ENCODE measurements around the gene SPATA3.

Gene SPATA3

DNA sequence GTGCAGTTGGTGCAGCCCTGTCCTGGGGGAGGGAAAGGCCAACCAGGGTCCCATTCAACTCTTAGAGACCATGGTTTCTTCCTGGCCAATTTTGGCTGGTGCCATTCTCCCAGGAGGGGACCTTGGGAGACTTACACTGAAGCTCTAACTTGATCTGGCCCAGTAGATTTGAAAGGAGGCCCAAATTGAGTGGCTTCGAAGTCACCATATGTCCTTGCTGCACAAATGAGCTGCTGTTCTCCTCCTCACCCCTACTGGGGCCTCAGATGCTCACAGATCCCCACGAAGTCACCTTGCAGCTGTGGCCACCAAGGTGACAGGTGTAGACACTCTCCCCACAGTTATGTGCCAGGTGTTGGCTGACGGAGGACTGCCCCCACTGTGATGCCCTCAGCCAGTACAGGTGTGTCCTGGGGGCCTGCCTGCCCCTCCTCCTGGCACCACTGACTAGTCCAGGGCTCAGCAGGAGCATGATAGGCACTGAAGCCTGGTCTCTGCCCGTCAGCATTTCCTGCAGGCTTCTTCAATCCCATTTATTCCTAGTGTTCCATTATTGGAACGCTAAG, 36.7 kb downstream of the SPATA3 start:
- no peak for DNase-seq

DNA sequence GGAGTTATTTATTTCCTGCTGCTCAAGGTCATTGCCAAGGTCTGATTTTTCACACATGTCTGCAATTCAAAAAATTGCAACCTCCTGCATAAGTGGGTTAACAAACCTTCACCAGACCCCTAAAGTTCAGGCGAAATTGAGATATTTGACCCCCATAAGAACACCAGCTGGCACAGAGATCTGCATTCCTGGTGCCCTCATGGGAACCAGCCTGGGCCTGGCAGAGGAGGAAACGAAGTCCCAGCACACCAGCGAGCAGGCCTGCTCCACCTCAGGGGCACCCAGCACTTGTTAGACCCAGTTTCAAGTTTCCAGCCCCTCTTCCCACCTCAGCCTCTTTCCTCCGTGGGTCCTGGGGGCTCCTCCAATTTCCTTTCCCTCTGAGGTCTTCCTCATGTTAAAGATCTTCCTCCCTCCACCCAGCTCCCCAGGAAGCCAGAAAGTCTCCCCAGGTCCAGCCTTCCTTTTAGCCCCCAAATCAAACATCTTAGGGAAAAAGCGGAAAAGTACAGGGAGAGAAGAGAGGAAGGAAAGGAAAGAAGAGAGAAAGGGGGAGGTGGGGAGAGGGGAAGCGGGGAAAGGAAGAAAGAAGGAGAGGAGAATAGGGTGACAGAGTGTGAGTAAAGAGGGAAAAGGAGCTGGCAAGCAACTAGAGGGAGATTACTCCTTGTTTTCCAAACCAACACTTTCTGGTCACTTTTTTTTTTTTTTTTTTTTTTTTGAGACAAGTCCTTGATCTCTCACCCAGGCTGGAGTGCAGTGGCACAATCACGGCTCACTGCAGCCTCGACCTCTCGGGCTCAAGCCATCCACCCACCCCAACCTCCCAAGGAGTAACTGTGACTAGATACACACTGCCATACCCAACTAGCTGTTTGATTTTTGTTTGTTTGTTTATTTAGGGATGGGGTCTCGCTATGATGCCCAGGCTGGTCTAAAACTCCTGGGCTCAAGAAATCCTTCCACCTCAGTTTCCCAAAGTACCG, 37.5 kb downstream of the SPATA3 start:
- no peak for DNase-seq

GRCh38 chr2:231034291-231034882, 38.5 kb downstream of the SPATA3 start:
- DNase-seq, result no peak

GRCh38 chr2:231036131-231036530, 40.2 kb downstream of the SPATA3 start:
- no peak for DNase-seq

DNA sequence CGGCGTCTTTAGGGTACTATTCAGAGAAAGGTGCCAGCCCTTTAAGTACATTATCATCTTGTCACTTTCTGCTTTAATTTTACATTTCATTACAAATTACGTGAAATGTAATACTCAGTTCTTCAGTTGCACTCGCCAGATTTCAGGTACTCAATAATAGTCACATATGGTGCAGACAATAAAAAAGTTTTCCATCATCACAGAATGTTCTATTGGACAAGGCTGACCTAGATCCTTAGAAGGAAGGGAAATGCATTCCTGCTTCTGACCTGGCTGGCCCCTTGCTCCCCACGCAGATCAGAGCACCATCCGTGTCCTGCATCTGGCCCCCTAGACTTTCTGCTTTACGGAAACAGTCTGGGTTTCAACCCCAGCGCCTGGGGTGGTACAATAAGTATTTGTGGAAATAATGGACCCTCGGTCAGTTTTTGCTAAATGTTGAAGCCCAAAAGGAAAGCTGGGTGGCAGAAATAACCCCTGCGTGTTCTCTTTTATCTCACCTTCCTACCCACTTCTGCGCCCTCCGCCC, 40.7 kb downstream of the SPATA3 start:
- DNase-seq, result no peak

DNA sequence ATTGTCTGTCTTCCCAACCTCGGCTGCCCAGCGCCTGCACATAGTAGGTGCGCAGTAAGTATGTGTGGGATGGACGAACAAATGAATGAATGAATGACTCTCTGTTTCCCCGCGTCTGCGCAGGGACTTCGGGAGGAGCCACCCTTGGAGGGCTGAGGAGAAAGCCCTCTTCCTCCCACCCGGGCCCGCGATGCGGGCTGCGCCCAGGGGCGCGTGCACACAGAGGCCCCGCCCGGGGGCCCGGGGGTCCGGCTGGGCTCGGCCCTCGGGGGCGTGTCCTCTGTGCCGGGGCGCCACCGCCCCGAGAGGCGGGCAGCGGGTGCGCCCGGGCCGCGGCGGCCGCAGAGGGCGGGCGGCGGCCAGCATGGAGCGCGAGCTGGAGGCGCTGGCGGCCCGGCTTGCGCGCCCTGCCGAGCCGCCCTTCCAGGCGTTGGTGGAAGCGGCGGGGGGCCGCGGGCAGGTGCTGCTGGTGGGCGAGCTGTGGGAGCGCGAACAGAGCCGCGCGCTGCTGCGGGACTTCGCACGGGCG, 41.3 kb downstream of the SPATA3 start, which contains the start of gene C2orf72:
Gene C2orf72 (plus strand): TSS at position 322 of the 529 bp plus-strand sequence. CDS start 43 bp downstream, at position 365.
- no peak for DNase-seq

DNA sequence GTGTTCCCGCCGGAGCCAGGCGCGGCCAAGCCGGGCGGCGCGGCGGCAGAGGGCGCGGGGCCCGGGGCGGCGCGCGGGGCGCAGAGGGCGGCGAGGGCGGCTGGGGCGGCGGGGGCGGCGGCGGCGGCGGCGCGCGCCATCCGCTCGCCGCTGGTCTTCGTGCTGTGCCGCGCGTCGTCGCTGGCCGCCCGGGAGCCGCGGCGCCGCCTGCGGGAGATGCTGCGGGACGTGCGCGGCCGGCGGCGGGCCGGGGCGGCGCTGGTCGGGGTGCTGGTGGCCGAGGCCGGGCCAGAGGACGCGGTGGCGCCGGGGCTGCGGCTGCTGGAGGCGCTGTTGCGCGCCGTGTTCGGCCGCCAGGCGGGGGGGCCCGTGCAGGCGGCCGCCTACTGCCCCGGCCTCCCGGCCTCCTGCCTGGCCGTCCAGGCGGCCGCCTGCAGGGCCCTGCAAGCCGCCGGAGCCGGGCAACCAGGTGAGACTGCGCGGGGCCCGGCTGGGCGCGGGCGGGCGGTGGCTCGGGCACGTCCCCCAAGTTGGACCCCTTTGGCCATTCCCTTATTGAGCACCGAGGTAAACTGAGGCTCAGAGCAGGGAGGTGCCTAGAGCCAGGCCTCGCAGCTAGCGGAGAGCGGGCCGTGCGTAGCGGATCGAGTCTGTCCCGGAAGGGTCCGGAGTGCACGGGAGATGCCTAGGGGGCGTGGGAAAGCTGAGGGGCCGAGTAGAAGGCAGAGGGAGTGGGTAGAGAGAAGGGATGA, 42.0 kb downstream of the SPATA3 start:
- DNase-seq, result no peak

GRCh38 chr2:231038483-231039293, 42.8 kb downstream of the SPATA3 start:
- DNase-seq, result no peak

GRCh38 chr2:231039294-231039664, 43.4 kb downstream of the SPATA3 start:
- DNase-seq, result no peak

DNA sequence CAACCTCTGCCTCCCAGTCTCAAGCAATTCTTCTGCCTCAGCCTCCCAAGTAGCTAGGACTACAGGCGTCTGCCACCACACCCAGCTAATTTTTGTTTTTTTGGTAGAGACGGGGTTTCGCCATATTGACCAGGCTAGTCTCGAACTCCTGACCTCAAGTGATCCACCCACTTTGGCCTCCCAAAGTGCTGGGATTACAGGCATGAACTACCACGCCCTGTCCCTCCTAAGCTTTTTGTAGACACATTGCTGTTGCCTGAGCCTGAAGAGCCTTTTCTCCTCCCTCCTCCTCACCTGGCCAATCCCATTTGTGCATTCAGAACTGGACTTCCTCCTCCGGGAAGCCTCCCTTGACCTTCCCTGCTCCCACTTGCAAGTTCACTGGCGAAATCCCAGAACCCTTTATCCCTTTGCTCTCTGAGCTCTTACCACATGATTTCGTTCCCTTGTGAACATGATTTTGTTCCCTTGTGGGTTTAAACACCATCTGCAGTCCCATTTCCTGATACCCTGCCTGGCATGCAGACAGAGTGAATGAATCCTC, 44.0 kb downstream of the SPATA3 start:
- no peak for DNase-seq

DNA sequence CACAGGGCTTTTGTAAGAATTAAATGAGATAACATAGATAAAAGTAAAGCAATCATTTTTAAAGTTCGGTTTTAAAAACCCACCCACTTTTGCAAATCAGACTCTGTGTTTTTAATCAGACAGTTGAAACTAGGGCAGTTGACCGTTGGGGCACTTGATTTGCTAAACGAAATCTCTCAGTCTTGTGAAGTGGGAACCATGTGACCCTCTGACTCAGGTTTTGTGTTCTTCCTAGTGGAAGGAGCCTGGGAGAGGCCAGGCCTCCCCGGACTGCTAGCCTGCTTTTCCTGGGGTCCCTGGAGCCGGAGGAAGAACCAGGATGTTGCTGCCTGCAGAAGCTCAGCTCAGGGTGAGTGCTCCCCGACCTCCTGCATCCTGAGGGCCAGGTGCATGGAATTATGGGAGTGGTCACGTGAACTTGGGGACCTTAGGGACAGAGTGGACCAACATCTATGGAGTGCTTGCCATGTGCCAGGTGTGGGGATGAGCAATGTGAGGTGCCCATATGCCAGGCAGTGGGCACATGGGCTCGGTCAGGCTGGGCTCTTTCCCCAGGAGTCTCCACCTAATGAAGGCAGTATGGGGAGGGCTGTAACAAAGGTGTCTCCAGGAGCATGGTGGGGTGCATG, 45.3 kb downstream of the SPATA3 start:
- no peak for DNase-seq

GRCh38 chr2:231043796-231044195, 47.9 kb downstream of the SPATA3 start:
- DNase-seq, result no peak

- no peak for DNase-seq
Observed at GRCh38 chr2:231046916-231047273, 51.0 kb downstream of the SPATA3 start.

- DNase-seq, result no peak
Observed at GRCh38 chr2:231047274-231047922, 51.5 kb downstream of the SPATA3 start.

GRCh38 chr2:231047923-231048915, 52.3 kb downstream of the SPATA3 start:
- DNase-seq, result no peak

DNA sequence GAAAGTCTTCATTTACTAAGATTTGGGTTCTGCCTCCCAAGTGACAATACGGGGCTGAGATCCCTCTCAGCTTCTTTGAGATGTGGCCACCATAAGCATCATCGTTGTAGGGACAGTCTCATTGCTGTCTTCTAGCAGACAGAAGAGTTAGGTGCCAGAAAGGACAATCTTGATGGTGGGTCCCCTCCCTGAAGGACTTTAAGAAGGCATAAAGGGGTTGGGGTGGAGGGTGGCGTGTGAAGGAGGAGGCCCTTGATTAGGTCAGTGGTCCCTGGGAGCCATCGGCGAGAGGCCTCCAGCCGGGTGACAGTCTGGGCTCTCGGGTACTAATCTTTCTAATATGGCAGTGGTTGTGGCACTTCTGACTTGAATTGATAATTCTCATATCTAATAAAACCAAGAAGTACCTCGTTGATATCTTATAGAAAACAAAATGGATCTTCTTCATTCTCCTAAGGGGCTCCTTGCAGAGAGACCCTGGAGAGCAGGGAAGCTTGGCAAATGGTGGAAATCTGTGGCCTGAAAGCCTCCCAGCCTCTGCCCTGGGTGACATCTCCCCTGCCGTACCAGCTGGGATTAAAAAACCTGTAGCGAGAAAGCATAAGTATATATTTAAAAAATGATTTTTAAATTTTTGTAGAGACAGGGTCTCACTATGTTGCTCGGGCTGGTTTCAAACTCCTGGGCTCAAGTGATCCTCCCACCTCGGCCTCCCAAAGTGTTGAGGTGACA, 53.5 kb downstream of the SPATA3 start:
- DNase-seq, result no peak

- DNase-seq, result no peak
Observed at GRCh38 chr2:231050018-231050901, 54.3 kb downstream of the SPATA3 start.

Data from stimulated activated CD4-positive, alpha-beta T cell treated with anti-CD3 and anti-CD28 coated beads, Interleukin-1b, Interleukin-23, amount 100 ng/mL, for 48 hours (primary cell).